Measurements from ENCODE around the gene IL5RA. TPM values are rescaled to one million over a fixed set of nuclear protein-coding genes. Genes with fewer than 3 reads are reported as not detected.

The IL5RA gene
- total RNA-seq, 4 donors from 2014 or later = 0.16 TPM; not detected in 3

GRCh38 chr3:3020209-3020608 lies 90.0 kb downstream of the IL5RA start:
- no peaks in the 10 kb centered on the region for H3K27me3 ChIP-seq
- WGBS = 81% methylated on average over 7 of the region's 7 CpGs
- H3K4me1 ChIP-seq = no peaks in the 10 kb centered on the region
- no peak for DNase-seq (ENCODE audit: low spot score in 2 of 2)
- no peak overlapping the region for H3K4me3 ChIP-seq
- TF ChIP-seq CTCF (IDR thresholded peaks at IDR 0.05) = no peak
- no peak for TF ChIP-seq POLR2A (IDR thresholded peaks at IDR 0.05)
- no peak for TF ChIP-seq POLR2AphosphoS5 (IDR thresholded peaks at IDR 0.05)
- TF ChIP-seq EP300 (IDR thresholded peaks at IDR 0.05) = no peak
- H3K27ac ChIP-seq = no peak overlapping the region
- no peaks in the 10 kb centered on the region for H3K9me3 ChIP-seq
- H3K36me3 ChIP-seq = no peaks in the 10 kb centered on the region

Other genes starting within 250 kb of the IL5RA start
- gene TRNT1, start 16.6 kb upstream of the IL5RA start, total RNA-seq = 10 to 100 TPM in 3 of 4 donors, 1 to 10 TPM in 1; 9.9 to 28.1 (median 13.4) TPM
- gene CRBN, start 69.3 kb upstream of the IL5RA start, total RNA-seq = 100 to 1,000 TPM in 1 of 4 donors, 10 to 100 TPM in 3; 38.9 to 140 (median 78.1) TPM